CD4-positive, alpha-beta memory T cell (primary cell): ENCODE results near the gene HOXB7. TPM values are rescaled to one million over a fixed set of nuclear protein-coding genes. Genes with fewer than 3 reads are reported as not detected.

Experiments used
- CTCF ChIA-PET: fragments of 350-600 bp; sonication (Branson Sonifier 250); formaldehyde crosslinking; loops from one replicate; lab custom pipeline; 2021; ENCODE audit warnings: inconsistent platforms; ENCODE audit not compliant: partially characterized antibody; lab: Charles Lee
- POLR2A ChIA-PET: fragments of 350-600 bp; sonication (Branson Sonifier 250); formaldehyde crosslinking; loops from one replicate; lab custom pipeline; 2021; ENCODE audit not compliant: partially characterized antibody; lab: Charles Lee
- DNase-seq, 5 donors: peaks; one replicate each; pipeline versions ENCODE4 v3.0.0 to v3.0.0-alpha.2; 2020 to 2022; ENCODE audit warnings: mixed read lengths in 1 of 5
- H3K27ac ChIP-seq: one replicate; pipeline ENCODE4 v1.7.0; 2013; ENCODE audit warnings: low read depth, low read length
- H3K27me3 ChIP-seq: 2 replicates; pipeline ENCODE4 v1.7.0; 2013; ENCODE audit warnings: mild to moderate bottlenecking, low read length, moderate library complexity; ENCODE audit not compliant: insufficient read depth
- H3K36me3 ChIP-seq: 2 replicates; pipeline ENCODE4 v1.7.0; 2013; ENCODE audit warnings: mild to moderate bottlenecking, low read length, moderate library complexity; ENCODE audit not compliant: insufficient read depth
- H3K4me1 ChIP-seq: 2 replicates; pipeline ENCODE4 v1.7.0; 2013; ENCODE audit warnings: mild to moderate bottlenecking, low read length, moderate library complexity; ENCODE audit not compliant: insufficient read depth
- H3K4me3 ChIP-seq, 2 donors: one replicate each; pipeline ENCODE4 v1.7.0; 2013; ENCODE audit warnings: low read length in 2 of 2, mild to moderate bottlenecking in 1 of 2
- H3K9me3 ChIP-seq, 2 donors: one replicate each; pipeline ENCODE4 v1.7.0; 2013; ENCODE audit warnings: low read length in 2 of 2, control low read depth in 1 of 2; ENCODE audit not compliant: control insufficient read depth in 1 of 2
- H3K27ac Mint-ChIP-seq, 7 donors: one replicate each; pipeline ENCODE4 v1.8.0; 2020 to 2021; ENCODE audit warnings: mixed read lengths in 7 of 7, mild to moderate bottlenecking in 6 of 7, inconsistent platforms in 3 of 7, moderate library complexity in 3 of 7
- H3K27me3 Mint-ChIP-seq, 2 donors: one replicate each; pipeline ENCODE4 v1.8.0; 2020 to 2021; ENCODE audit warnings: mixed read lengths in 2 of 2
- H3K36me3 Mint-ChIP-seq, 2 donors: one replicate each; pipeline ENCODE4 v1.8.0; 2020 to 2021; ENCODE audit warnings: mixed read lengths in 2 of 2, inconsistent platforms in 1 of 2, mild to moderate bottlenecking in 1 of 2
- H3K4me1 Mint-ChIP-seq, 4 donors: one replicate each; pipeline ENCODE4 v1.8.0; 2020 to 2021; ENCODE audit warnings: mixed read lengths in 4 of 4, mild to moderate bottlenecking in 1 of 4
- H3K4me3 Mint-ChIP-seq, 8 donors: one replicate each; pipeline ENCODE4 v1.8.0; 2020 to 2021; ENCODE audit warnings: mixed read lengths in 8 of 8, mild to moderate bottlenecking in 7 of 8, moderate library complexity in 6 of 8, inconsistent platforms in 3 of 8
- H3K9me3 Mint-ChIP-seq, 8 donors: one replicate each; pipeline ENCODE4 v1.8.0; 2020 to 2021; ENCODE audit warnings: mixed read lengths in 8 of 8, mild to moderate bottlenecking in 5 of 8, inconsistent platforms in 3 of 8, moderate library complexity in 1 of 8
- intact Hi-C: fragments of 100-400 bp; cut with micrococcal nuclease; formaldehyde crosslinking; loops from one replicate; pipeline ENCODE4 v1.15.1; 2023
- polyA plus RNA-seq, 2 donors: library from polyadenylated mRNA; unstranded; fragments of 300-500 nt; fragmentation: Illumina TruSeq; gene quantifications; one replicate each; pipeline ENCODE4 v1.2.3, GENCODE V29; 2021
- total RNA-seq, 2 experiments: library from RNA; stranded (reverse); gene quantifications; one replicate each; pipeline ENCODE4 v1.2.3, GENCODE V29; 2021

The HOXB7 gene
- total and polyA plus RNA-seq, 4 experiments from 2014 or later = 0.23 to 1.3 (median 0.25) TPM; not detected in 1

GRCh38 chr17:48641541-48642058, 30.8 kb upstream of the HOXB7 start:
- ChIA-PET POLR2A (no interaction called here), CTCF (no interaction called here)
- Mint-ChIP-seq H3K9me3 (no peaks in the 10 kb centered on the region), H3K36me3 (no peaks in the 10 kb centered on the region), H3K27me3 (peaks cover 72 to 78% of the 10 kb centered on the region in 2 donors), H3K27ac (peak overlapping the region in 1 of 7 donors; percentile 3), H3K4me1 (peaks cover 6 to 24% (median 15%) of the 10 kb centered on the region in 4 donors), H3K4me3 (peak overlapping the region in 4 of 8 donors; percentile 26 to 71 (median 44))
- Histone ChIP-seq H3K27me3 (peaks cover 61% of the 10 kb centered on the region), H3K36me3 (no peaks in the 10 kb centered on the region), H3K27ac (no peak overlapping the region), H3K4me1 (peaks cover 11% of the 10 kb centered on the region), H3K4me3 (no peak overlapping the region), H3K9me3 (no peaks in the 10 kb centered on the region)
- DNase-seq = no peak
- intact Hi-C loops = no loop called here

DNA sequence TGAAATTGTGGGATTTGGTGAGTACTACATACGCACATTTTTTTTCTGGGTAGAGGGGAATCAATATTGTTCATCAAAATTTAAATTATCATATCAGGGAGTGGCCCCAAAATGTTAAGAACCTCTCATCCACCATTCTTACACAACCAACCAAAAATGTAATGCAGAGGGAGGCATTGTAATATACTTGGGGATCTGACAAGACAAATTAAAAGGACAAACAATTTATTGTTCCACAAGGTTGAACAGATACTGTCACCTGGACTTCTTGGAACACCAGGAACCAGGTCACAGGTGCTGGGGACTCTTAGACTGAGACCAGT, 30.0 kb upstream of the HOXB7 start:
- H3K9me3 ChIP-seq = no peaks in the 10 kb centered on the region
- DNase-seq = no peak
- no peaks in the 10 kb centered on the region for H3K36me3 ChIP-seq
- ChIA-PET POLR2A (no interaction called here), CTCF (interaction anchor here (1.1 kb wide), 1 partner anchor 9 kb away, joined by 4 read pairs; no protein-coding TSS in a partner anchor)
- Mint-ChIP-seq H3K4me1 (peaks cover 5 to 23% (median 15%) of the 10 kb centered on the region in 4 donors), H3K27me3 (peaks cover 77 to 82% of the 10 kb centered on the region in 2 donors), H3K36me3 (no peaks in the 10 kb centered on the region), H3K4me3 (no peak overlapping the region), H3K9me3 (no peaks in the 10 kb centered on the region), H3K27ac (no peak overlapping the region)
- no peak overlapping the region for H3K4me3 ChIP-seq
- H3K27me3 ChIP-seq = peaks cover 65% of the 10 kb centered on the region
- intact Hi-C loops = no loop called here
- peaks cover 11% of the 10 kb centered on the region for H3K4me1 ChIP-seq
- no peak overlapping the region for H3K27ac ChIP-seq

GRCh38 chr17:48639982-48640857, 29.4 kb upstream of the HOXB7 start:
- peaks cover 4 to 19% (median 14%) of the 10 kb centered on the region in 4 donors for H3K4me1 Mint-ChIP-seq
- ChIA-PET CTCF (interaction anchor here (1.1 kb wide), 1 partner anchor 10 kb away, joined by 4 read pairs; no protein-coding TSS in a partner anchor), POLR2A (no interaction called here)
- Histone ChIP-seq H3K4me3 (no peak overlapping the region), H3K27ac (no peak overlapping the region), H3K27me3 (peaks cover 65% of the 10 kb centered on the region), H3K9me3 (no peaks in the 10 kb centered on the region), H3K4me1 (peaks cover 8% of the 10 kb centered on the region), H3K36me3 (no peaks in the 10 kb centered on the region)
- DNase-seq = no peak
- intact Hi-C loops = no loop called here
- no peaks in the 10 kb centered on the region for H3K9me3 Mint-ChIP-seq
- H3K27ac Mint-ChIP-seq = no peak overlapping the region
- H3K36me3 Mint-ChIP-seq = no peaks in the 10 kb centered on the region
- no peak overlapping the region for H3K4me3 Mint-ChIP-seq
- H3K27me3 Mint-ChIP-seq = peaks cover 77 to 83% of the 10 kb centered on the region in 2 donors

- Mint-ChIP-seq H3K27me3 (peaks cover 75 to 82% of the 10 kb centered on the region in 2 donors), H3K27ac (no peak overlapping the region), H3K36me3 (no peaks in the 10 kb centered on the region), H3K9me3 (no peaks in the 10 kb centered on the region), H3K4me1 (peaks cover 4 to 19% (median 13%) of the 10 kb centered on the region in 4 donors), H3K4me3 (no peak overlapping the region)
- ChIA-PET CTCF (no interaction called here), POLR2A (no interaction called here)
- no peaks in the 10 kb centered on the region for H3K9me3 ChIP-seq
- H3K27me3 ChIP-seq = peaks cover 67% of the 10 kb centered on the region
- H3K36me3 ChIP-seq = no peaks in the 10 kb centered on the region
- no peak for DNase-seq
- no peak overlapping the region for H3K27ac ChIP-seq
- intact Hi-C loops = no loop called here
- H3K4me3 ChIP-seq = no peak overlapping the region
- peaks cover 8% of the 10 kb centered on the region for H3K4me1 ChIP-seq
Observed at GRCh38 chr17:48639136-48639535, 28.3 kb upstream of the HOXB7 start.

DNA sequence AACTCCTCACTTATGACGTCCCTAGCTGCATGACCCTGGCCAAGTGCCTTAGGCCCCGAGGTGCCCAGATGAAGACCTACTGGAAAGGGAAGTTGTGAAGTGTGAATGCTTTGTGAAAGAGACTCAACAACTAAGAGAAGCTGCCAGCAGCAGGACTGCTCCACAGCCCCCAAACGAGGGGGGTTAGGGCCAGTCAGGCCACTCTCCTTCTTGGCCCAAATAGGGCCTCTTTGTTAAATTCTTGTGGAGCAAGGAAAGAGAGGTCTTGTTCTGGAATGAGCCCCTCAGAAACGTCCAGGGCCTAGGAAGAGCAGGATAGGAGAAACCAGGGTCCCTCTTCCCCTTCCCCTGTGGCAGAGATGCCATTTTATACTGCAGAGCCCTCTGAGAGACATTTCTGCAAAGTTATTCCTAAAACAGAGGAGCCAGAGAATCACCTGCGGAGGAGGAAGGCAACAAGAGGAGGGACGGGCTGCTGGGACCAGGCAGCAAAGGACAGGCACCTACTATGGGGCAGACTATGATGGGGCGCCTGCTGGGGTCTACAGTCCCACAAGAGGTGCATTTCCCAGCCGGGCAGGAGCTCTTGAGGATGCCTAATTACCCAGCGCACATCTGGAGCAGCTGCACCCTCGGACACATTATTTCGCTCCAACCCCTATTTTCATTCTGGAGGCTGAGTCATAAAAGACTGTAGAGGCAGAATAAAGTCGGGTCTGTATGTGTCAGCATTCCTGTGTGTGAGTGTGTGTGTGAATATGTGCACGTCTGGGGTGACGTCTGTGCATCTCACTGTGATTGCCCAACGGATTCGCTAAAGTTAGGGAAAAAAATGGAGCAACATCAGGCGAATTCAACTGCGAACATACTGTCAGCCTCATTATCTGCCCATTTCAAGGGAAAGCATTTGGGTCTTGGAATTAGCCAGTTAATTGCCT, 26.8 kb upstream of the HOXB7 start:
- H3K4me3 Mint-ChIP-seq = peak overlapping the region in 1 of 8 donors; percentile 25
- peaks cover 69% of the 10 kb centered on the region for H3K27me3 ChIP-seq
- peaks cover 69 to 73% of the 10 kb centered on the region in 2 donors for H3K27me3 Mint-ChIP-seq
- ChIA-PET POLR2A (no interaction called here), CTCF (interaction anchor here (0.9 to 3.9 kb wide), 7 partner anchors 8 to 42 kb away, joined by 3 to 31 read pairs (median 6); partner anchors contain the start of gene HOXB9)
- DNase-seq = no peak
- no peaks in the 10 kb centered on the region for H3K36me3 ChIP-seq
- H3K9me3 ChIP-seq = no peaks in the 10 kb centered on the region
- no peak overlapping the region for H3K27ac ChIP-seq
- H3K4me3 ChIP-seq = no peak overlapping the region
- intact Hi-C loops = no loop called here
- peaks cover 4 to 23% (median 16%) of the 10 kb centered on the region in 4 donors for H3K4me1 Mint-ChIP-seq
- H3K36me3 Mint-ChIP-seq = peaks cover 0 to 5% of the 10 kb centered on the region in 2 donors
- H3K27ac Mint-ChIP-seq = no peak overlapping the region
- H3K4me1 ChIP-seq = peaks cover 15% of the 10 kb centered on the region
- no peaks in the 10 kb centered on the region for H3K9me3 Mint-ChIP-seq

DNA sequence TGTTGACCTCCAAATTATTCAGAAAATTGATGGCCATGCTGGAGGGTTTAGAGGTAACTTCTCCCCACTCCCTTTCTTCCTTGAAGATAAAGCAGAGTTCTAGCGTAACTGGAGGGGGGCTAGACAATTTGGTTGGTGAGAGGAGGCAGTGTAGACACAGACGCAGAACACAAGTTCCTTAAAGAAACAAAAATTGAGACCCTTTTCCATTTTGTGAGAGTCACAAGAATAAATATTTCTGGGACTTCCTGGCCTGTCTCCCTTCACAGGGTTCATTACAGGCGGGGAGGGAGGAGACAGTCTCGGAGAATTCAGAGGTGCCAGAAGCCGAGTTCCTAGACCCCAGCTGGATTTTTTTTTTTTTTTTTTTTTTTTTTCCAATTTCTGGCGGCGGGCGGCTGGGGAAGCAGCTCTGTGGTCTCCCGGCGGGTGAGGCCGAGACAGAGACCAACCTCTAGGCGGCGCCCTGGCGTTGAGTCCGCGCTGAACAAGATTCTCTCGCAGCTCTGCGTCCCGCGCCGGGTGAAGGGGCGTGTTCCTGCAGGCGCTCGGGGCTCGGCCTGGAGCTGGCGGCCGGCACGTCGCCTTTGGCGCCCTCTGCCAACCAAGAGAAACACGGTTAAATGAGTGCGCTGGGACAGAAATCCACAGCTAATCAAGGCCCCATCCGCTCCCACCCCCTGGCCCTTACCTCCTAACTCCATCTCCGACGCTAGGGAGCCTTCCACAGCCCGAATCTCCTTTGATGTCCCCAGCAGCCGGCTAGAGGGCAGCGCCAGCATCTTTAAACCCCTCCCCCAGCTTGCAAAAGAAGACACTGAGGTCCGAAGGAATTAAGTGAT, 25.6 kb upstream of the HOXB7 start:
- intact Hi-C loops = no loop called here
- no peak overlapping the region for H3K27ac ChIP-seq
- peaks cover 0 to 7% of the 10 kb centered on the region in 2 donors for H3K36me3 Mint-ChIP-seq
- H3K9me3 Mint-ChIP-seq = no peaks in the 10 kb centered on the region
- H3K27ac Mint-ChIP-seq = peak overlapping the region in 1 of 7 donors; percentile 55
- no peaks in the 10 kb centered on the region for H3K36me3 ChIP-seq
- no peak overlapping the region for H3K4me3 ChIP-seq
- ChIA-PET POLR2A (interaction anchor here (1.2 kb wide), 1 partner anchor 10 kb away, joined by 3 read pairs; no protein-coding TSS in a partner anchor), CTCF (interaction anchor here (0.6 to 3.9 kb wide), 20 partner anchors 9 to 634 kb away, joined by 3 to 31 read pairs (median 3); partner anchors contain the start of genes HOXB6 and HOXB9)
- H3K4me1 ChIP-seq = peaks cover 15% of the 10 kb centered on the region
- peaks cover 1 to 19% (median 11%) of the 10 kb centered on the region in 4 donors for H3K4me1 Mint-ChIP-seq
- peaks cover 64 to 78% of the 10 kb centered on the region in 2 donors for H3K27me3 Mint-ChIP-seq
- DNase-seq = peak in 3 of 5 donors; percentile 45 to 65 (median 60)
- no peaks in the 10 kb centered on the region for H3K9me3 ChIP-seq
- H3K4me3 Mint-ChIP-seq = peak overlapping the region in 5 of 8 donors; percentile 6 to 46 (median 29)
- peaks cover 64% of the 10 kb centered on the region for H3K27me3 ChIP-seq
